Mesenchymal stem cell (in vitro differentiated cells and primary cell): Measurements from ENCODE around the gene MECP2.

Source experiments
- DNase-seq: peaks from one replicate; pipeline ENCODE4 v3.0.0-alpha.2; 2013
- H2AFZ ChIP-seq: one replicate; pipeline ENCODE4 v1.6.1; 2013; ENCODE audit warnings: low read depth, mild to moderate bottlenecking, control low read depth, inconsistent platforms, low read length, moderate library complexity
- H2AK5ac ChIP-seq: 2 replicates; pipeline ENCODE4 v1.6.1; 2013; ENCODE audit warnings: low read length, moderate library complexity, mild to moderate bottlenecking, inconsistent platforms; ENCODE audit not compliant: severe bottlenecking
- H2BK120ac ChIP-seq: one replicate; pipeline ENCODE4 v1.6.1; 2013; ENCODE audit warnings: low read depth, mild to moderate bottlenecking, inconsistent platforms, low read length, moderate library complexity
- H2BK12ac ChIP-seq, 2 experiments: one replicate each; pipeline ENCODE4 v1.6.1; 2013; ENCODE audit warnings: inconsistent platforms in 2 of 2, low read length in 2 of 2, mild to moderate bottlenecking in 2 of 2, moderate library complexity in 2 of 2, control low read depth in 1 of 2
- H2BK15ac ChIP-seq: one replicate; pipeline ENCODE4 v1.6.1; 2013; ENCODE audit warnings: mild to moderate bottlenecking, low read depth, inconsistent platforms; ENCODE audit not compliant: poor library complexity, severe bottlenecking
- H2BK5ac ChIP-seq: 2 replicates; pipeline ENCODE4 v1.6.1; 2013; ENCODE audit warnings: low read depth, mild to moderate bottlenecking, low read length, control low read depth, inconsistent platforms; ENCODE audit not compliant: poor library complexity, severe bottlenecking
- H3K14ac ChIP-seq, 2 experiments: one replicate each; pipeline ENCODE4 v1.6.1; 2013; ENCODE audit warnings: inconsistent platforms in 2 of 2, low read length in 2 of 2, control low read depth in 1 of 2, mild to moderate bottlenecking in 1 of 2, moderate library complexity in 1 of 2
- H3K18ac ChIP-seq, 2 experiments: one replicate each; pipeline ENCODE4 v1.6.1; 2013; ENCODE audit warnings: inconsistent platforms in 2 of 2, low read length in 2 of 2, control low read depth in 1 of 2, low read depth in 1 of 2, mild to moderate bottlenecking in 1 of 2
- H3K23ac ChIP-seq, 2 experiments: one replicate each; pipeline ENCODE4 v1.6.1; 2013; ENCODE audit warnings: inconsistent platforms in 2 of 2, low read length in 2 of 2, mild to moderate bottlenecking in 2 of 2, moderate library complexity in 2 of 2, control low read depth in 1 of 2
- H3K27ac ChIP-seq: 2 replicates; pipeline ENCODE4 v1.5.1; 2013; ENCODE audit warnings: mild to moderate bottlenecking, moderate library complexity, low read length, control low read depth, inconsistent platforms; ENCODE audit not compliant: poor library complexity, severe bottlenecking
- H3K27me3 ChIP-seq, 2 experiments: 2 replicates each; pipeline versions ENCODE4 v1.6.1 to v1.7.0; 2013; ENCODE audit warnings: low read length in 2 of 2, mild to moderate bottlenecking in 2 of 2, moderate library complexity in 2 of 2, control low read depth in 1 of 2, inconsistent platforms in 1 of 2; ENCODE audit not compliant: control insufficient read depth in 1 of 2, insufficient read depth in 1 of 2
- H3K36me3 ChIP-seq, 2 experiments: 2 replicates each; pipeline versions ENCODE4 v1.6.1 to v1.7.0; 2013; ENCODE audit warnings: low read length in 2 of 2, control low read depth in 1 of 2, inconsistent platforms in 1 of 2, low read depth in 1 of 2, mild to moderate bottlenecking in 1 of 2; ENCODE audit not compliant: insufficient read depth in 2 of 2, control insufficient read depth in 1 of 2
- H3K4ac ChIP-seq, 2 experiments: one replicate each; pipeline ENCODE4 v1.6.1; 2013; ENCODE audit warnings: inconsistent platforms in 2 of 2, low read length in 2 of 2, mild to moderate bottlenecking in 2 of 2, moderate library complexity in 2 of 2, control low read depth in 1 of 2, low read depth in 1 of 2
- H3K4me1 ChIP-seq: 2 replicates; pipeline ENCODE4 v1.6.1; 2013; ENCODE audit warnings: low read depth, low read length, control low read depth; ENCODE audit not compliant: control insufficient read depth, insufficient read depth
- H3K4me2 ChIP-seq: 2 replicates; pipeline ENCODE4 v1.6.1; 2013; ENCODE audit warnings: low read length, mild to moderate bottlenecking, inconsistent platforms; ENCODE audit not compliant: poor library complexity, severe bottlenecking
- H3K4me3 ChIP-seq, 2 experiments: 2 replicates each; pipeline versions ENCODE4 v1.5.1 to v1.7.0; 2013; ENCODE audit warnings: low read length in 2 of 2, mild to moderate bottlenecking in 2 of 2, control low read depth in 1 of 2, low read depth in 1 of 2; ENCODE audit not compliant: insufficient read depth in 1 of 2
- H3K79me1 ChIP-seq: replicated peaks from 2 replicates; pipeline ENCODE4 v1.6.1; 2013; ENCODE audit warnings: mild to moderate bottlenecking, control low read depth, low read length, inconsistent platforms; ENCODE audit not compliant: poor library complexity, severe bottlenecking
- H3K9ac ChIP-seq: 2 replicates; pipeline ENCODE4 v1.7.0; 2013; ENCODE audit warnings: mild to moderate bottlenecking, low read length, moderate library complexity
- H3K9me3 ChIP-seq: 2 replicates; pipeline ENCODE4 v1.7.0; 2013; ENCODE audit warnings: mild to moderate bottlenecking, low read length; ENCODE audit not compliant: control insufficient read depth
- H4K8ac ChIP-seq: one replicate; pipeline ENCODE4 v1.6.1; 2013; ENCODE audit warnings: inconsistent platforms, mild to moderate bottlenecking, low read length, moderate library complexity
- H4K91ac ChIP-seq: one replicate; pipeline ENCODE4 v1.6.1; 2013; ENCODE audit warnings: mild to moderate bottlenecking, low read length, inconsistent platforms
- WGBS: methylation state at CpG from one replicate; pipeline ENCODE4 v1.1.7; 2013; ENCODE audit warnings: mixed read lengths; 5-methylcytosine and 5-hydroxymethylcytosine counted together

The MECP2 gene

GRCh38 chrX:154074199-154074598 lies 23.3 kb downstream of the MECP2 start:
- DNase-seq = peak; percentile 46
- no peak overlapping the region for H3K18ac ChIP-seq
- H3K4me2 ChIP-seq = peak overlapping the region; percentile 22
- H4K91ac ChIP-seq = no peak overlapping the region
- peaks cover 5% of the 10 kb centered on the region for H3K9me3 ChIP-seq
- H2BK5ac ChIP-seq = no peak overlapping the region
- H2AK5ac ChIP-seq = no peak overlapping the region
- no peak overlapping the region for H3K14ac ChIP-seq
- H3K4me1 ChIP-seq = peaks cover 2% of the 10 kb centered on the region
- no peak overlapping the region for H2AFZ ChIP-seq
- no peak overlapping the region for H3K23ac ChIP-seq
- H2BK12ac ChIP-seq = no peak overlapping the region
- no peak overlapping the region for H2BK120ac ChIP-seq
- H3K27ac ChIP-seq = peak overlapping the region; percentile 91
- peaks cover 3 to 12% of the 10 kb centered on the region in 2 experiments for H3K36me3 ChIP-seq
- no peak overlapping the region for H4K8ac ChIP-seq
- 71% methylated on average over 3 of the region's 3 CpGs for WGBS
- H2BK15ac ChIP-seq = no peak overlapping the region
- H3K9ac ChIP-seq = no peak overlapping the region
- peaks cover 0 to 8% of the 10 kb centered on the region in 2 experiments for H3K27me3 ChIP-seq
- H3K79me1 ChIP-seq = no peaks in the 10 kb centered on the region
- no peak overlapping the region for H3K4ac ChIP-seq
- no peak overlapping the region for H3K4me3 ChIP-seq

GRCh38 chrX:154072192-154072591 lies 25.3 kb downstream of the MECP2 start:
- Histone ChIP-seq H3K79me1 (no peaks in the 10 kb centered on the region), H2BK15ac (no peak overlapping the region), H2BK120ac (no peak overlapping the region), H2BK12ac (no peak overlapping the region), H4K91ac (no peak overlapping the region), H3K4me3 (no peak overlapping the region), H3K4me2 (no peak overlapping the region), H3K27ac (no peak overlapping the region), H2BK5ac (no peak overlapping the region), H3K18ac (no peak overlapping the region), H3K36me3 (peaks cover 3 to 12% of the 10 kb centered on the region in 2 experiments), H3K4me1 (peaks cover 2% of the 10 kb centered on the region), H3K23ac (no peak overlapping the region), H3K9ac (no peak overlapping the region), H2AK5ac (no peak overlapping the region), H3K9me3 (peaks cover 5% of the 10 kb centered on the region), H3K27me3 (peaks cover 0 to 13% of the 10 kb centered on the region in 2 experiments), H3K14ac (no peak overlapping the region), H2AFZ (no peak overlapping the region), H3K4ac (no peak overlapping the region), H4K8ac (no peak overlapping the region)
- DNase-seq = no peak
- WGBS = no CpG with 5 or more reads among the region's 1 CpG

DNA sequence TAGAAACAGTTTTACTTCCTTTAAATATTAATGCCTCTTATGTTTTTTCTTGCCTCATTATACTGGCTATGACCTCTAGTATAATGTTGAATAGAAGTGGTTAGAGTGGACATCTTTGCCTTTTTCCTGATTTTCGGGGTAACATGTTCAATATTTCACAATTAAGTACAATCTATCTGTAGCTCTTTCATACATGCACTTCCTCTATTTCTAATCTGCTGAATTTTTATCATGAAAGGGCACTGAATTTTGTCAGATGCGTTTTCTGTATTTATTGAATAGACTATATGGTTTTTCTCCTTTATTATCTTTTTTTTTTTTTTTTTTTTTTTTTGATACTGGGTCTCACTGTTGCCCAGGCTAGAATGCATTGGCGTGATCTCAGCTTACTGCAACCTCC lies 29.0 kb downstream of the MECP2 start:
- Histone ChIP-seq H2BK15ac (no peak overlapping the region), H3K9ac (no peak overlapping the region), H3K9me3 (no peaks in the 10 kb centered on the region), H4K91ac (no peak overlapping the region), H4K8ac (no peak overlapping the region), H3K79me1 (no peaks in the 10 kb centered on the region), H3K4me2 (no peak overlapping the region), H3K27me3 (peaks cover 0 to 12% of the 10 kb centered on the region in 2 experiments), H3K4me1 (no peaks in the 10 kb centered on the region), H3K18ac (no peak overlapping the region), H2AK5ac (no peak overlapping the region), H3K27ac (no peak overlapping the region), H3K4ac (no peak overlapping the region), H2AFZ (no peak overlapping the region), H3K4me3 (no peak overlapping the region), H3K36me3 (peaks cover 0 to 6% of the 10 kb centered on the region in 2 experiments), H2BK12ac (no peak overlapping the region), H2BK120ac (no peak overlapping the region), H2BK5ac (no peak overlapping the region), H3K14ac (no peak overlapping the region), H3K23ac (no peak overlapping the region)
- DNase-seq = no peak
- WGBS = 100% methylated on average over 1 of the region's 3 CpGs

DNA sequence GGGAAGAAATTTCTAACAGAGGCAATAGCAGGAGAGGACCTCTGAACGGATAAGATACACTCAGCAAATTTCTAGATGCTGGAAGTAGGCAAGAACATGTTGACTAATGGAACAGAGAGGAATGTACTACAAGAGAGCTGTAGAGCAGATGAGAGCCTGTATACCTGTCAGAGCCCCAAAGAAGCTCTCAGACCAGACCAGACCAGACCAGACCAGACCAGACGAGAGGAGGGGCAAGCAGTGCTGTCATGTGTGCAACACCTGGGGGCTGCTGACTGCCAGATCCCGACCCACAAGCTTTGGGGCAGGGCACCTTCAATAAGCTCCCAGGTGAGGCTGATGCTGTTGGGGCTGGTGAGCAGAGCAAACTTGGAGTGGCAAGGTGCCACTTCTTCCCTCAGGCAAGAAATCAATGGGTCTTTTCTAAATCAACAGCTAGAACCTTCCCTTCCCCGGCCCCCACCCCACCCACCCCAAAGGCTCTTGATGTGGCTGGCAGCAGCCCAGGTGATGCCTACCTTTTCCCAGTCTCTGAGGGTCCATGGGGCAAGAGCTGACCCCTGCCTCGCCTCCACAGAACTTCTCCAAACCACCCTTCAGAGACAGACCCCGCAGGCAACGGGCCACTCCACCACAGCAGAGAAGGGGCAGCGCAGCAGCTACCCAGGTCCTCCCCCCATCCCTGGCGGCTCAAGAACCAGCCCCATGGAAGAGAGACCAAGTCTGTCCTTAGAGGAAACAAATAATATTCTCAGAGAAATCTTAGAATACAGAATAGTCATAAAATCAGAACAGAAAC lies 32.7 kb downstream of the MECP2 start:
- H3K79me1 ChIP-seq = peaks cover 2% of the 10 kb centered on the region

More for the DNA sequence above, 32.7 kb downstream of the MECP2 start:
- no peak overlapping the region for H2BK5ac ChIP-seq
- no peak overlapping the region for H3K14ac ChIP-seq
- DNase-seq = no peak
- H2BK15ac ChIP-seq = no peak overlapping the region
- peaks cover 3% of the 10 kb centered on the region for H3K4me1 ChIP-seq
- no peak overlapping the region for H3K4ac ChIP-seq
- H3K27ac ChIP-seq = no peak overlapping the region
- H3K9ac ChIP-seq = no peak overlapping the region
- 100% methylated on average over 3 of the region's 9 CpGs for WGBS
- no peak overlapping the region for H3K18ac ChIP-seq
- no peak overlapping the region for H3K4me3 ChIP-seq
- H3K27me3 ChIP-seq = peaks cover 0 to 21% of the 10 kb centered on the region in 2 experiments
- no peak overlapping the region for H3K4me2 ChIP-seq
- no peak overlapping the region for H2BK12ac ChIP-seq
- no peaks in the 10 kb centered on the region for H3K9me3 ChIP-seq
- no peak overlapping the region for H3K23ac ChIP-seq
- H2AFZ ChIP-seq = no peak overlapping the region
- H2BK120ac ChIP-seq = no peak overlapping the region
- no peak overlapping the region for H2AK5ac ChIP-seq
- no peak overlapping the region for H4K91ac ChIP-seq
- no peak overlapping the region for H4K8ac ChIP-seq
- H3K36me3 ChIP-seq = peaks cover 0 to 4% of the 10 kb centered on the region in 2 experiments
